DND-41 (cell line): ENCODE measurements around the gene SEC61B.

Experiments used
- ATAC-seq: fragments of 200-7000 bp; cut with Tn5 transposase; 3 replicates; pipeline ENCODE4 v1.9.1; 2021; ENCODE audit warnings: low read depth; ENCODE audit not compliant: insufficient read depth
- DNase-seq: peaks from one replicate; pipeline ENCODE4 v3.0.0-alpha.2; 2020
- H2AFZ ChIP-seq: 2 replicates; pipeline ENCODE4 v1.6.0; 2012; ENCODE audit warnings: low read depth, low read length
- H3K27ac ChIP-seq: 2 replicates; pipeline ENCODE4 v1.5.1; 2012; ENCODE audit warnings: low read length, inconsistent platforms
- H3K27me3 ChIP-seq: fragments of 200-600 bp; sonication (generic); 2 replicates; pipeline ENCODE4 v1.6.0; 2012; ENCODE audit warnings: low read length, mild to moderate bottlenecking, inconsistent platforms; ENCODE audit not compliant: insufficient read depth, poor library complexity
- H3K36me3 ChIP-seq: 2 replicates; pipeline ENCODE4 v1.5.1; 2012; ENCODE audit warnings: low read length, inconsistent platforms; ENCODE audit not compliant: insufficient read depth
- H3K4me1 ChIP-seq: 2 replicates; pipeline ENCODE4 v1.5.1; 2012; ENCODE audit warnings: mild to moderate bottlenecking, low read length; ENCODE audit not compliant: insufficient read depth
- H3K4me2 ChIP-seq: 2 replicates; pipeline ENCODE4 v1.6.0; 2012; ENCODE audit warnings: mild to moderate bottlenecking, moderate library complexity, low read length, inconsistent platforms; ENCODE audit not compliant: insufficient read depth
- H3K4me3 ChIP-seq, 2 experiments: fragments of 200-600 bp in 1 of 2; shearing (Covaris generic) in 1 of 2; 2 replicates each; pipeline ENCODE4 v1.5.1; 2012 to 2016; ENCODE audit warnings: inconsistent platforms in 2 of 2, low read length in 2 of 2, mild to moderate bottlenecking in 2 of 2, low read depth in 1 of 2, moderate library complexity in 1 of 2
- H3K79me2 ChIP-seq: 2 replicates; pipeline ENCODE4 v1.6.0; 2012; ENCODE audit warnings: low read length, inconsistent platforms; ENCODE audit not compliant: insufficient read depth
- H3K9ac ChIP-seq: 2 replicates; pipeline ENCODE4 v1.6.0; 2012; ENCODE audit warnings: low read depth, mild to moderate bottlenecking, inconsistent platforms, low read length, moderate library complexity
- H3K9me3 ChIP-seq: 2 replicates; pipeline ENCODE4 v1.5.1; 2012; ENCODE audit warnings: low read length, moderate library complexity, mild to moderate bottlenecking, inconsistent platforms; ENCODE audit not compliant: insufficient read depth, severe bottlenecking
- H4K20me1 ChIP-seq: 2 replicates; pipeline ENCODE4 v1.6.0; 2012; ENCODE audit warnings: low read length; ENCODE audit not compliant: insufficient read depth
- EZH2 ChIP-seq: IDR thresholded peaks from 3 replicates; pipeline ENCODE4 v1.6.1; 2012; ENCODE audit warnings: borderline replicate concordance, low read depth, mild to moderate bottlenecking, moderate library complexity, low read length, inconsistent platforms; ENCODE audit not compliant: severe bottlenecking
- TF ChIP-seq, protein P1 (sequence below): IDR thresholded peaks from 2 replicates; pipeline ENCODE4 v1.5.1; 2012; ENCODE audit warnings: borderline replicate concordance, low read length, moderate library complexity, mild to moderate bottlenecking; ENCODE audit not compliant: poor library complexity, severe bottlenecking; ENCODE audit errors: extremely low read depth

Gene SEC61B

DNA sequence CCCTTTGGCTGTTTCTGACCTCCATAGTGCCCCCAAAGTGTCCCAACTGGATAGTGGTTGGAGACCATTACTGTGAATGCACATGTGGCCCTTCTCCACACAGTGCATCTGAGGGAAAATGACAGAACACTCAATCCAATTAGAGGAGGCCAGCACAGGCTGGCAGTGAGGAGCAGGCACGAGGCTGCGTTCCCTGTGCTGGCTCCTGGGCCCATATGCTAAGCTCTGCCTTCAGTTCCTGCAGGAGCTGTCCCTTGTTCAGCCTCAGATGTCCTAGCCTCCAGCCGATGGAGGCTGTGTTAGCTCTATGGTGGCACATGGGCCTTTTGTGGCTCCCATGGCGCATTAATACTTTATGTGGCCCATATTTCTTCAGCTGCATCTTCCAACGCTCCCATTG lies 36.1 kb upstream of the SEC61B start:
- H3K4me2 ChIP-seq, result no peak overlapping the region
- peaks cover 6% of the 10 kb centered on the region for H3K27me3 ChIP-seq
- no peaks in the 10 kb centered on the region for H4K20me1 ChIP-seq
- H3K4me3 ChIP-seq, result no peak overlapping the region
- H3K9ac ChIP-seq, result no peak overlapping the region
- TF ChIP-seq EZH2, result no peak
- TF ChIP-seq, protein P1, sequence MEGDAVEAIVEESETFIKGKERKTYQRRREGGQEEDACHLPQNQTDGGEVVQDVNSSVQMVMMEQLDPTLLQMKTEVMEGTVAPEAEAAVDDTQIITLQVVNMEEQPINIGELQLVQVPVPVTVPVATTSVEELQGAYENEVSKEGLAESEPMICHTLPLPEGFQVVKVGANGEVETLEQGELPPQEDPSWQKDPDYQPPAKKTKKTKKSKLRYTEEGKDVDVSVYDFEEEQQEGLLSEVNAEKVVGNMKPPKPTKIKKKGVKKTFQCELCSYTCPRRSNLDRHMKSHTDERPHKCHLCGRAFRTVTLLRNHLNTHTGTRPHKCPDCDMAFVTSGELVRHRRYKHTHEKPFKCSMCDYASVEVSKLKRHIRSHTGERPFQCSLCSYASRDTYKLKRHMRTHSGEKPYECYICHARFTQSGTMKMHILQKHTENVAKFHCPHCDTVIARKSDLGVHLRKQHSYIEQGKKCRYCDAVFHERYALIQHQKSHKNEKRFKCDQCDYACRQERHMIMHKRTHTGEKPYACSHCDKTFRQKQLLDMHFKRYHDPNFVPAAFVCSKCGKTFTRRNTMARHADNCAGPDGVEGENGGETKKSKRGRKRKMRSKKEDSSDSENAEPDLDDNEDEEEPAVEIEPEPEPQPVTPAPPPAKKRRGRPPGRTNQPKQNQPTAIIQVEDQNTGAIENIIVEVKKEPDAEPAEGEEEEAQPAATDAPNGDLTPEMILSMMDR, result no peak
- no peaks in the 10 kb centered on the region for H3K79me2 ChIP-seq
- no peaks in the 10 kb centered on the region for H3K9me3 ChIP-seq
- ATAC-seq, result no peak
- H3K27ac ChIP-seq, result no peak overlapping the region
- H3K36me3 ChIP-seq, result no peaks in the 10 kb centered on the region
- H2AFZ ChIP-seq, result no peak overlapping the region
- H3K4me1 ChIP-seq, result peaks cover 6% of the 10 kb centered on the region; the same call in 1 of the 2 replicates
- no peak for DNase-seq

DNA sequence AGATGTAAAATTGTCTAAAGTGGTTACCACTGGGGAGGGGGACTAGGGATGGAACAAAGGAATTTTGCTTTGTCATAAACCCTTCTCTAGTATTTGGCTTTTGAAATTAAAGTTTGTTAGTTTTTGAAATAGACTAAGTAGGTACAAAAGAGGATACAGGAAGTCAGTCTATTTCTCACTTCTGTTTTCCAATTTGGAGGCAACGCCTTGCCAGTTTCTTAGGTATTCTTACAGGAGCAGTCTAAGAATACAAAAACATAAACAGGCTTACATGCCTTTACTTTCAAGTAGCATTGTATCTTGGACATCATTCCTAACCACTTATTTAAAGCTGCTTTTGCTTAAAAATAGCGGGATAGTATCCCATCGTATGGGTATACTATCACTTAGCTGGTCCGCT lies 34.8 kb upstream of the SEC61B start:
- TF ChIP-seq, protein P1, result no peak
- H3K4me3 ChIP-seq, result no peak overlapping the region

DNA sequence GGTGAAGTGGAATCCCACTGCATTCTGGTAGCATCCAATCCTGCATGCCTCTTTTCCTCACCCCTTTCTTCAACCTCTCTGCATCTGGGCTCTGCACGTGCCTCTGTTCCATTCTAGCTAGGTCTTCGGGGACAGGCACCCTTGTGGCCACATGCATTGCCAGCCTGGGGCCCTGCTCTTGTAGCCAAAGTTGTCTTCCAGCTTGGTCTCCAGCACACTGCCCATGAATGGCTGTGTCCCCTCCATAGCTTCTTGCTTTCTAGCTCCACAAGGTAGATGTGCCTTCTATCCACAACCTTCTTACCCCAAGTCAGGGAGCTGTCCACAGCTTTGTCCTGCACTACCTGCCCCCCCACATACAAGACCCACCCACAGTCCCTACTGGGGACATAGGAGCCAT lies 32.9 kb upstream of the SEC61B start:
- no peak overlapping the region for H3K4me3 ChIP-seq
- no peak overlapping the region for H2AFZ ChIP-seq
- H3K4me1 ChIP-seq, result peaks cover 6% of the 10 kb centered on the region; the same call in 1 of the 2 replicates
- H3K27me3 ChIP-seq, result peaks cover 7% of the 10 kb centered on the region
- no peaks in the 10 kb centered on the region for H3K79me2 ChIP-seq
- TF ChIP-seq, protein P1, result no peak
- no peak for TF ChIP-seq EZH2
- ATAC-seq (no peak), DNase-seq (no peak)
- H3K36me3 ChIP-seq, result no peaks in the 10 kb centered on the region
- no peak overlapping the region for H3K27ac ChIP-seq
- no peaks in the 10 kb centered on the region for H3K9me3 ChIP-seq
- no peak overlapping the region for H3K4me2 ChIP-seq
- no peak overlapping the region for H3K9ac ChIP-seq
- H4K20me1 ChIP-seq, result no peaks in the 10 kb centered on the region

More for the DNA sequence above, 34.8 kb upstream of the SEC61B start:
- DNase-seq, result no peak
- no peak for ATAC-seq
- Histone ChIP-seq H4K20me1 (no peaks in the 10 kb centered on the region), H3K36me3 (no peaks in the 10 kb centered on the region), H3K4me2 (no peak overlapping the region), H3K27me3 (peaks cover 3% of the 10 kb centered on the region), H3K9me3 (no peaks in the 10 kb centered on the region), H3K4me1 (peaks cover 6% of the 10 kb centered on the region; the same call in 1 of the 2 replicates), H3K79me2 (no peaks in the 10 kb centered on the region), H3K9ac (no peak overlapping the region), H2AFZ (no peak overlapping the region), H3K27ac (no peak overlapping the region)
